SK-N-SH treated with all-trans-retinoic acid at 6 μM for 48 hours (cell line): ENCODE data around the gene NIPBL.

Source experiments
- ATAC-seq: fragments of 200-7000 bp; cut with Tn5 transposase; 3 replicates; pipeline ENCODE4 v1.9.1; 2020; ENCODE audit warnings: mild to moderate bottlenecking, moderate library complexity
- ARNTL ChIP-seq: fragments of 450-650 bp; formaldehyde crosslinking; IDR thresholded peaks from 2 replicates; pipeline ENCODE4 v1.5.0; 2020; ENCODE audit warnings: low read depth, mild to moderate bottlenecking, moderate library complexity, borderline replicate concordance
- BACH2 ChIP-seq: fragments of 250-450 bp; sonication (Bioruptor Pico); IDR thresholded peaks from 2 replicates; pipeline ENCODE4 v1.9.0; 2021; ENCODE audit warnings: mild to moderate bottlenecking, borderline replicate concordance
- CSDC2 ChIP-seq: fragments of 250-450 bp; sonication (Bioruptor Pico); IDR thresholded peaks from 2 replicates; pipeline ENCODE4 v1.5.0; 2020; ENCODE audit warnings: mild to moderate bottlenecking, moderate library complexity
- ESRRG ChIP-seq: fragments of 250-450 bp; sonication (Bioruptor Pico); IDR thresholded peaks from 2 replicates; pipeline ENCODE4 v1.6.1; 2021; ENCODE audit warnings: mild to moderate bottlenecking
- GLIS3 ChIP-seq: fragments of 250-450 bp; sonication (Bioruptor Pico); IDR thresholded peaks from 2 replicates; pipeline ENCODE4 v1.5.0; 2020; ENCODE audit warnings: mild to moderate bottlenecking, moderate library complexity
- OSR1 ChIP-seq: fragments of 250-450 bp; sonication (Bioruptor Pico); IDR thresholded peaks from 2 replicates; pipeline ENCODE4 v1.8.0; 2022; ENCODE audit warnings: moderate library complexity, mild to moderate bottlenecking, inconsistent platforms
- POU6F1 ChIP-seq: fragments of 250-450 bp; sonication (Bioruptor Pico); IDR thresholded peaks from 2 replicates; pipeline ENCODE4 v1.8.0; 2021; ENCODE audit warnings: low read depth, mild to moderate bottlenecking, moderate library complexity, borderline replicate concordance
- PPARA ChIP-seq: fragments of 250-450 bp; sonication (Bioruptor Pico); IDR thresholded peaks from 2 replicates; pipeline ENCODE4 v1.5.0; 2020; ENCODE audit warnings: mild to moderate bottlenecking, borderline replicate concordance
- RARB ChIP-seq: fragments of 250-450 bp; sonication (Bioruptor Pico); IDR thresholded peaks from 2 replicates; pipeline ENCODE4 v1.8.0; 2021; ENCODE audit warnings: mild to moderate bottlenecking, moderate library complexity
- TOX ChIP-seq: fragments of 250-450 bp; sonication (Bioruptor Pico); IDR thresholded peaks from 2 replicates; pipeline ENCODE4 v1.8.0; 2021; ENCODE audit warnings: mild to moderate bottlenecking, moderate library complexity, borderline replicate concordance
- ZFP3 ChIP-seq: fragments of 250-450 bp; sonication (Bioruptor Pico); IDR thresholded peaks from 2 replicates; pipeline ENCODE4 v1.5.0; 2020; ENCODE audit warnings: mild to moderate bottlenecking, moderate library complexity
- ZFP30 ChIP-seq: fragments of 450-650 bp; formaldehyde crosslinking; IDR thresholded peaks from 2 replicates; pipeline ENCODE4 v1.5.0; 2022; ENCODE audit warnings: mild to moderate bottlenecking, moderate library complexity
- ZNF565 ChIP-seq: fragments of 450-650 bp; formaldehyde crosslinking; conservative IDR thresholded peaks from 2 replicates; pipeline ENCODE4 v1.5.0; 2020; ENCODE audit warnings: low read depth, mild to moderate bottlenecking, moderate library complexity
- ZNF8 ChIP-seq: fragments of 450-650 bp; formaldehyde crosslinking; IDR thresholded peaks from 2 replicates; pipeline ENCODE4 v1.5.0; 2020; ENCODE audit warnings: mild to moderate bottlenecking, moderate library complexity
- TF ChIP-seq, protein P1 (sequence below): fragments of 250-450 bp; sonication (Bioruptor Pico); IDR thresholded peaks from 2 replicates; pipeline ENCODE4 v1.8.0; 2020; ENCODE audit warnings: mild to moderate bottlenecking, moderate library complexity, borderline replicate concordance
- TF ChIP-seq, protein P2 (sequence below): fragments of 250-450 bp; sonication (Bioruptor Pico); IDR thresholded peaks from 2 replicates; pipeline ENCODE4 v1.5.0; 2020; ENCODE audit warnings: mild to moderate bottlenecking, moderate library complexity
- TF ChIP-seq, protein P3 (sequence below): fragments of 250-450 bp; sonication (Bioruptor Pico); IDR thresholded peaks from 2 replicates; pipeline ENCODE4 v1.5.1; 2021; ENCODE audit warnings: mild to moderate bottlenecking, moderate library complexity
- TF ChIP-seq, protein P4 (sequence below): fragments of 250-450 bp; sonication (Bioruptor Pico); IDR thresholded peaks from 2 replicates; pipeline ENCODE4 v1.5.1; 2020; ENCODE audit warnings: low read depth, mild to moderate bottlenecking, moderate library complexity

NIPBL gene

GRCh38 chr5:36943584-36943983, 67.0 kb downstream of the NIPBL start (continued):
- TF ChIP-seq, protein P1, sequence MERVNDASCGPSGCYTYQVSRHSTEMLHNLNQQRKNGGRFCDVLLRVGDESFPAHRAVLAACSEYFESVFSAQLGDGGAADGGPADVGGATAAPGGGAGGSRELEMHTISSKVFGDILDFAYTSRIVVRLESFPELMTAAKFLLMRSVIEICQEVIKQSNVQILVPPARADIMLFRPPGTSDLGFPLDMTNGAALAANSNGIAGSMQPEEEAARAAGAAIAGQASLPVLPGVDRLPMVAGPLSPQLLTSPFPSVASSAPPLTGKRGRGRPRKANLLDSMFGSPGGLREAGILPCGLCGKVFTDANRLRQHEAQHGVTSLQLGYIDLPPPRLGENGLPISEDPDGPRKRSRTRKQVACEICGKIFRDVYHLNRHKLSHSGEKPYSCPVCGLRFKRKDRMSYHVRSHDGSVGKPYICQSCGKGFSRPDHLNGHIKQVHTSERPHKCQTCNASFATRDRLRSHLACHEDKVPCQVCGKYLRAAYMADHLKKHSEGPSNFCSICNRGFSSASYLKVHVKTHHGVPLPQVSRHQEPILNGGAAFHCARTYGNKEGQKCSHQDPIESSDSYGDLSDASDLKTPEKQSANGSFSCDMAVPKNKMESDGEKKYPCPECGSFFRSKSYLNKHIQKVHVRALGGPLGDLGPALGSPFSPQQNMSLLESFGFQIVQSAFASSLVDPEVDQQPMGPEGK (CRISPR knock-in tag) = no peak
- no peak for TF ChIP-seq OSR1 (CRISPR knock-in tag)

DNA sequence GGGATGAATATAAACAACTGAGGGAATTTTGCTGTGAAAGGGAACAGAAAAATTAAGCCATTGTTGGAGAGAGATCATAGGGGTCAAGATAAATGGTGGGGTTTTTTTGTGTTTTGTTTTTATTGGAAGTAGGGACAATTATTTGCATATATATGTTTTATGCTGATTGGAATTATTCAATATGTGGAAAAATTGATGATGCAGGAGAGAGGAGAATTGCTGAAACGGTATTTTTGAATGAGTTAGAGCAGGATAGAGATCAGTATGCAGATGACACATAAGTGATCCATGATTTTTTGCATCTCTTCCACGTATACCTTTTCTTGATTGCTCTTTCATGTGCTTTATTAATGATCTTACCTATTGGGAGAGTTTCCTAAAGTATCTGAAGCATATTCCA, 67.5 kb downstream of the NIPBL start:
- TF ChIP-seq BACH2 (no peak), ZFP30 (no peak), GLIS3 (CRISPR knock-in tag) (no peak)
- TF ChIP-seq, protein P2, sequence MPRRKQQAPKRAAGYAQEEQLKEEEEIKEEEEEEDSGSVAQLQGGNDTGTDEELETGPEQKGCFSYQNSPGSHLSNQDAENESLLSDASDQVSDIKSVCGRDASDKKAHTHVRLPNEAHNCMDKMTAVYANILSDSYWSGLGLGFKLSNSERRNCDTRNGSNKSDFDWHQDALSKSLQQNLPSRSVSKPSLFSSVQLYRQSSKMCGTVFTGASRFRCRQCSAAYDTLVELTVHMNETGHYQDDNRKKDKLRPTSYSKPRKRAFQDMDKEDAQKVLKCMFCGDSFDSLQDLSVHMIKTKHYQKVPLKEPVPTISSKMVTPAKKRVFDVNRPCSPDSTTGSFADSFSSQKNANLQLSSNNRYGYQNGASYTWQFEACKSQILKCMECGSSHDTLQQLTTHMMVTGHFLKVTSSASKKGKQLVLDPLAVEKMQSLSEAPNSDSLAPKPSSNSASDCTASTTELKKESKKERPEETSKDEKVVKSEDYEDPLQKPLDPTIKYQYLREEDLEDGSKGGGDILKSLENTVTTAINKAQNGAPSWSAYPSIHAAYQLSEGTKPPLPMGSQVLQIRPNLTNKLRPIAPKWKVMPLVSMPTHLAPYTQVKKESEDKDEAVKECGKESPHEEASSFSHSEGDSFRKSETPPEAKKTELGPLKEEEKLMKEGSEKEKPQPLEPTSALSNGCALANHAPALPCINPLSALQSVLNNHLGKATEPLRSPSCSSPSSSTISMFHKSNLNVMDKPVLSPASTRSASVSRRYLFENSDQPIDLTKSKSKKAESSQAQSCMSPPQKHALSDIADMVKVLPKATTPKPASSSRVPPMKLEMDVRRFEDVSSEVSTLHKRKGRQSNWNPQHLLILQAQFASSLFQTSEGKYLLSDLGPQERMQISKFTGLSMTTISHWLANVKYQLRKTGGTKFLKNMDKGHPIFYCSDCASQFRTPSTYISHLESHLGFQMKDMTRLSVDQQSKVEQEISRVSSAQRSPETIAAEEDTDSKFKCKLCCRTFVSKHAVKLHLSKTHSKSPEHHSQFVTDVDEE (CRISPR knock-in tag) = no peak
- no peak for ATAC-seq

- ATAC-seq = no peak
- no peak for TF ChIP-seq ZFP30
- no peak for TF ChIP-seq CSDC2 (CRISPR knock-in tag)
- no peak for TF ChIP-seq ARNTL (CRISPR knock-in tag)
- TF ChIP-seq PPARA (CRISPR knock-in tag) = no peak
- TF ChIP-seq GLIS3 (CRISPR knock-in tag) = no peak
- no peak for TF ChIP-seq ZNF8 (CRISPR knock-in tag)
- TF ChIP-seq, protein P2 (CRISPR knock-in tag) = no peak
- TF ChIP-seq TOX (CRISPR knock-in tag) = no peak
- TF ChIP-seq, protein P3, sequence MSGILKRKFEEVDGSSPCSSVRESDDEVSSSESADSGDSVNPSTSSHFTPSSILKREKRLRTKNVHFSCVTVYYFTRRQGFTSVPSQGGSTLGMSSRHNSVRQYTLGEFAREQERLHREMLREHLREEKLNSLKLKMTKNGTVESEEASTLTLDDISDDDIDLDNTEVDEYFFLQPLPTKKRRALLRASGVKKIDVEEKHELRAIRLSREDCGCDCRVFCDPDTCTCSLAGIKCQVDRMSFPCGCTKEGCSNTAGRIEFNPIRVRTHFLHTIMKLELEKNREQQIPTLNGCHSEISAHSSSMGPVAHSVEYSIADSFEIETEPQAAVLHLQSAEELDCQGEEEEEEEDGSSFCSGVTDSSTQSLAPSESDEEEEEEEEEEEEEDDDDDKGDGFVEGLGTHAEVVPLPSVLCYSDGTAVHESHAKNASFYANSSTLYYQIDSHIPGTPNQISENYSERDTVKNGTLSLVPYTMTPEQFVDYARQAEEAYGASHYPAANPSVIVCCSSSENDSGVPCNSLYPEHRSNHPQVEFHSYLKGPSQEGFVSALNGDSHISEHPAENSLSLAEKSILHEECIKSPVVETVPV = no peak
Measured at GRCh38 chr5:36944607-36945225, 68.1 kb downstream of the NIPBL start.

DNA sequence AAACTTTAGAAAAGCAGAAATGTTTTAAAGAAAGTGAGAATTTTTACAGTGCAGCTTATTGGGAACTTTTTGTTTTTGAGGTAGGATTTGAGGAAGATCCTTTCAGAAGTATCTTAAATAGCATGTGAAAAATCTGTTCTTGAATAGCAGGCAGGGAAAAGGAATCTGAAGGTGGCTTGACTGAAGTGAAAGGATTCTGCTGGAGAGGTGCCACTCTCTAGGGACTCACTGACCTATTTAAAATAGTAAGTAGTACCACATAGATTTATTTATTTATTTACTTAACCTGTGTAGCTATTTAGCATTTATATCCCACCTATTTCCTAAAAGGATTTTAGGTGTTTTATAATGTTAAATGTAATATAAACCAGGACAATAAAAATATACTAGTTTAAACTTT, 69.1 kb downstream of the NIPBL start:
- ATAC-seq = no peak
- TF ChIP-seq ZNF565 = no peak
- TF ChIP-seq, protein P2 (CRISPR knock-in tag) = no peak
- TF ChIP-seq PPARA (CRISPR knock-in tag) = no peak
- TF ChIP-seq TOX (CRISPR knock-in tag) = no peak
- TF ChIP-seq POU6F1 = no peak
- TF ChIP-seq ZFP30 = no peak
- TF ChIP-seq ESRRG (CRISPR knock-in tag) = no peak
- no peak for TF ChIP-seq ZNF8 (CRISPR knock-in tag)
- TF ChIP-seq, protein P4, sequence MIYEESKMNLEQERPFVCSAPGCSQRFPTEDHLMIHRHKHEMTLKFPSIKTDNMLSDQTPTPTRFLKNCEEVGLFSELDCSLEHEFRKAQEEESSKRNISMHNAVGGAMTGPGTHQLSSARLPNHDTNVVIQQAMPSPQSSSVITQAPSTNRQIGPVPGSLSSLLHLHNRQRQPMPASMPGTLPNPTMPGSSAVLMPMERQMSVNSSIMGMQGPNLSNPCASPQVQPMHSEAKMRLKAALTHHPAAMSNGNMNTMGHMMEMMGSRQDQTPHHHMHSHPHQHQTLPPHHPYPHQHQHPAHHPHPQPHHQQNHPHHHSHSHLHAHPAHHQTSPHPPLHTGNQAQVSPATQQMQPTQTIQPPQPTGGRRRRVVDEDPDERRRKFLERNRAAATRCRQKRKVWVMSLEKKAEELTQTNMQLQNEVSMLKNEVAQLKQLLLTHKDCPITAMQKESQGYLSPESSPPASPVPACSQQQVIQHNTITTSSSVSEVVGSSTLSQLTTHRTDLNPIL = no peak
- no peak for TF ChIP-seq CSDC2 (CRISPR knock-in tag)
- no peak for TF ChIP-seq GLIS3 (CRISPR knock-in tag)
- TF ChIP-seq ZFP3 (CRISPR knock-in tag) = no peak
- TF ChIP-seq BACH2 = no peak
- no peak for TF ChIP-seq RARB (CRISPR knock-in tag)
